ENCODE measurements around the gene SETDB1. TPM values are rescaled to one million over a fixed set of nuclear protein-coding genes. Genes with fewer than 3 reads are reported as not detected.

The SETDB1 gene
- total RNA-seq, 1 experiment from 2014 or later = 51.1 TPM

GRCh38 chr1:150985179-150985825 lies 59.1 kb downstream of the SETDB1 start:
- ChIA-PET CTCF (interaction anchor here (0.6 to 1.1 kb wide), 3 partner anchors 44 to 73 kb away, joined by 4 to 10 read pairs (median 4); no protein-coding TSS in a partner anchor), POLR2A (ENCODE audit: unreplicated experiment) (interaction anchor here (0.6 to 0.7 kb wide), 4 partner anchors 11 to 213 kb away, joined by 4 to 18 read pairs (median 10); partner anchors contain the start of gene MLLT11)
- peak overlapping the region; percentile 10 for H3K4me2 ChIP-seq
- intact Hi-C loops (cut with micrococcal nuclease; ENCODE audit: unreplicated experiment) = no loop called here
- no peak overlapping the region for H3K4me3 ChIP-seq
- no peak overlapping the region for H3K27ac ChIP-seq
- H4K20me1 ChIP-seq (ENCODE audit: insufficient read depth) = no peaks in the 10 kb centered on the region
- peaks cover 36% of the 10 kb centered on the region for H3F3A ChIP-seq (ENCODE audit: insufficient read depth, low read depth)
- TF ChIP-seq, protein P1, sequence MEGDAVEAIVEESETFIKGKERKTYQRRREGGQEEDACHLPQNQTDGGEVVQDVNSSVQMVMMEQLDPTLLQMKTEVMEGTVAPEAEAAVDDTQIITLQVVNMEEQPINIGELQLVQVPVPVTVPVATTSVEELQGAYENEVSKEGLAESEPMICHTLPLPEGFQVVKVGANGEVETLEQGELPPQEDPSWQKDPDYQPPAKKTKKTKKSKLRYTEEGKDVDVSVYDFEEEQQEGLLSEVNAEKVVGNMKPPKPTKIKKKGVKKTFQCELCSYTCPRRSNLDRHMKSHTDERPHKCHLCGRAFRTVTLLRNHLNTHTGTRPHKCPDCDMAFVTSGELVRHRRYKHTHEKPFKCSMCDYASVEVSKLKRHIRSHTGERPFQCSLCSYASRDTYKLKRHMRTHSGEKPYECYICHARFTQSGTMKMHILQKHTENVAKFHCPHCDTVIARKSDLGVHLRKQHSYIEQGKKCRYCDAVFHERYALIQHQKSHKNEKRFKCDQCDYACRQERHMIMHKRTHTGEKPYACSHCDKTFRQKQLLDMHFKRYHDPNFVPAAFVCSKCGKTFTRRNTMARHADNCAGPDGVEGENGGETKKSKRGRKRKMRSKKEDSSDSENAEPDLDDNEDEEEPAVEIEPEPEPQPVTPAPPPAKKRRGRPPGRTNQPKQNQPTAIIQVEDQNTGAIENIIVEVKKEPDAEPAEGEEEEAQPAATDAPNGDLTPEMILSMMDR (conservative IDR thresholded peaks at IDR 0.05) = no peak
- no peak for TF ChIP-seq EZH2 (IDR thresholded peaks at IDR 0.05; ENCODE audit: low read depth)
- no peaks in the 10 kb centered on the region for H3K36me3 ChIP-seq (ENCODE audit: low read depth)
- peaks cover 57% of the 10 kb centered on the region for H3K4me1 ChIP-seq (replicated peaks; ENCODE audit: insufficient read depth)
- peaks cover 19% of the 10 kb centered on the region; the same call in 1 of the 2 replicates for H3K79me2 ChIP-seq (ENCODE audit: low read depth)
- H3K9me2 ChIP-seq (ENCODE audit: insufficient read depth) = no peaks in the 10 kb centered on the region
- BruUV-seq (replicated peaks) = no TSS peak
- no peak overlapping the region for H2AFZ ChIP-seq
- H3K9me3 ChIP-seq (ENCODE audit: insufficient read depth, low read depth) = no peaks in the 10 kb centered on the region
- DNase-seq = peak; percentile 50 to 65
- no peaks in the 10 kb centered on the region for H3K27me3 ChIP-seq (ENCODE audit: insufficient read depth, low read depth)

- ChIA-PET CTCF (no interaction called here), POLR2A (ENCODE audit: unreplicated experiment) (no interaction called here)
- Histone ChIP-seq H3K36me3 (ENCODE audit: low read depth) (no peaks in the 10 kb centered on the region), H3K9me2 (ENCODE audit: insufficient read depth) (no peaks in the 10 kb centered on the region), H3K4me1 (replicated peaks; ENCODE audit: insufficient read depth) (peaks cover 31% of the 10 kb centered on the region), H3K79me2 (ENCODE audit: low read depth) (peaks cover 18% of the 10 kb centered on the region; the same call in 1 of the 2 replicates), H3K27me3 (ENCODE audit: insufficient read depth, low read depth) (no peaks in the 10 kb centered on the region), H3K9me3 (ENCODE audit: insufficient read depth, low read depth) (no peaks in the 10 kb centered on the region), H3K27ac (no peak overlapping the region), H4K20me1 (ENCODE audit: insufficient read depth) (no peaks in the 10 kb centered on the region), H3K4me3 (no peak overlapping the region), H2AFZ (no peak overlapping the region), H3F3A (ENCODE audit: insufficient read depth, low read depth) (peaks cover 18% of the 10 kb centered on the region; the same call in 1 of the 2 replicates), H3K4me2 (no peak overlapping the region)
- intact Hi-C loops (cut with micrococcal nuclease; ENCODE audit: unreplicated experiment) = no loop called here
- no TSS peak for BruUV-seq (replicated peaks)
- TF ChIP-seq, protein P1 (conservative IDR thresholded peaks at IDR 0.05) = no peak
- TF ChIP-seq EZH2 (IDR thresholded peaks at IDR 0.05; ENCODE audit: low read depth) = no peak
- DNase-seq = no peak
These were observed 61.8 kb downstream of the SETDB1 start for GRCh38 chr1:150987924-150988323.

GRCh38 chr1:150992626-150993025 lies 66.5 kb downstream of the SETDB1 start:
- Histone ChIP-seq H3K9me3 (ENCODE audit: insufficient read depth, low read depth) (no peaks in the 10 kb centered on the region), H2AFZ (no peak overlapping the region), H3K4me3 (no peak overlapping the region), H3K9me2 (ENCODE audit: insufficient read depth) (no peaks in the 10 kb centered on the region), H3K36me3 (ENCODE audit: low read depth) (no peaks in the 10 kb centered on the region), H3F3A (ENCODE audit: insufficient read depth, low read depth) (peaks cover 9% of the 10 kb centered on the region; the same call in 1 of the 2 replicates), H3K27me3 (ENCODE audit: insufficient read depth, low read depth) (no peaks in the 10 kb centered on the region), H3K4me2 (no peak overlapping the region), H3K79me2 (ENCODE audit: low read depth) (no peaks in the 10 kb centered on the region), H3K27ac (no peak overlapping the region), H4K20me1 (ENCODE audit: insufficient read depth) (no peaks in the 10 kb centered on the region), H3K4me1 (replicated peaks; ENCODE audit: insufficient read depth) (0 out of 2 replicates have a peak, but pooled peaks cover 5% of the 10 kb centered on the region)
- ChIA-PET CTCF (no interaction called here), POLR2A (ENCODE audit: unreplicated experiment) (no interaction called here)
- DNase-seq = no peak
- intact Hi-C loops (cut with micrococcal nuclease; ENCODE audit: unreplicated experiment) = loop anchor here (10.0 kb wide), 1 partner anchor 178 kb away; no protein-coding TSS in a partner anchor
- BruUV-seq (replicated peaks) = no TSS peak
- TF ChIP-seq, protein P1 (conservative IDR thresholded peaks at IDR 0.05) = no peak
- no peak for TF ChIP-seq EZH2 (IDR thresholded peaks at IDR 0.05; ENCODE audit: low read depth)
